Measurements from ENCODE around the gene AP3S1. TPM values are rescaled to one million over a fixed set of nuclear protein-coding genes. Genes with fewer than 3 reads are reported as not detected.
"Not testable (repeated sequence)": the region's sequence is repeated elsewhere in the genome, so short reads cannot be mapped to it uniquely, and the experiment has no call there.

AP3S1 gene
- total and polyA plus RNA-seq, 12 donors, result 30.3 to 63.0 (median 41.9) TPM

DNA sequence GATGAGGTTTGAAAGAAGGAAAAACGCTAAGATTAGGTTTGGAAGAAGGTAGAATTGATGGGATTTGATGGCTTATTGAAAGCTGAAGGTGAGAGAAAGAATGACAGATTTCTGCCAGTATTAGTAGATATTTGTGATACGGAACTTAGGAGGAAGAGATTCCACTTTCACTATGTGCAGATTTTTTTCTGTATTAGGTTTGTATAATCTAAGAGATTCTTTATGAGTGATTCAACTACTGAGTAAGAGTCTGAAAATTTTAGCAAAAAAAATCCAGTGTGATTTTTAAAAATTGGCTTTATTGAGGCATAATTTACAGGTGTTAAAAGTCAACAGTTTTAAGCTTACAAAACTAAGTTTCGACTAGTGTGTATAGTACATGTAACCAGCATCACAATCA, 54.1 kb downstream of the AP3S1 start:
- DNase-seq (no peak), ATAC-seq (no peak)
- no peaks in the 10 kb centered on the region for H3K9me3 ChIP-seq
- no peaks in the 10 kb centered on the region for H3K27me3 ChIP-seq
- no peak overlapping the region for H3K27ac ChIP-seq
- WGBS, 2 donors, result 97 to 99% methylated on average over 3 of the region's 3 CpGs
- H3K4me1 ChIP-seq, result no peaks in the 10 kb centered on the region
- no peak overlapping the region for H3K4me3 ChIP-seq
- H3K36me3 ChIP-seq, result peaks cover 0 to 36% (median 0%) of the 10 kb centered on the region in 9 donors
- TF ChIP-seq, protein P1, sequence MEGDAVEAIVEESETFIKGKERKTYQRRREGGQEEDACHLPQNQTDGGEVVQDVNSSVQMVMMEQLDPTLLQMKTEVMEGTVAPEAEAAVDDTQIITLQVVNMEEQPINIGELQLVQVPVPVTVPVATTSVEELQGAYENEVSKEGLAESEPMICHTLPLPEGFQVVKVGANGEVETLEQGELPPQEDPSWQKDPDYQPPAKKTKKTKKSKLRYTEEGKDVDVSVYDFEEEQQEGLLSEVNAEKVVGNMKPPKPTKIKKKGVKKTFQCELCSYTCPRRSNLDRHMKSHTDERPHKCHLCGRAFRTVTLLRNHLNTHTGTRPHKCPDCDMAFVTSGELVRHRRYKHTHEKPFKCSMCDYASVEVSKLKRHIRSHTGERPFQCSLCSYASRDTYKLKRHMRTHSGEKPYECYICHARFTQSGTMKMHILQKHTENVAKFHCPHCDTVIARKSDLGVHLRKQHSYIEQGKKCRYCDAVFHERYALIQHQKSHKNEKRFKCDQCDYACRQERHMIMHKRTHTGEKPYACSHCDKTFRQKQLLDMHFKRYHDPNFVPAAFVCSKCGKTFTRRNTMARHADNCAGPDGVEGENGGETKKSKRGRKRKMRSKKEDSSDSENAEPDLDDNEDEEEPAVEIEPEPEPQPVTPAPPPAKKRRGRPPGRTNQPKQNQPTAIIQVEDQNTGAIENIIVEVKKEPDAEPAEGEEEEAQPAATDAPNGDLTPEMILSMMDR (IDR thresholded peaks at IDR 0.05), result no peak
- intact Hi-C loops (cut with DNase I), result loop anchor here in 1 of 10 donors (10.0 kb wide), 1 partner anchor 169 kb away; no protein-coding TSS in a partner anchor

DNA sequence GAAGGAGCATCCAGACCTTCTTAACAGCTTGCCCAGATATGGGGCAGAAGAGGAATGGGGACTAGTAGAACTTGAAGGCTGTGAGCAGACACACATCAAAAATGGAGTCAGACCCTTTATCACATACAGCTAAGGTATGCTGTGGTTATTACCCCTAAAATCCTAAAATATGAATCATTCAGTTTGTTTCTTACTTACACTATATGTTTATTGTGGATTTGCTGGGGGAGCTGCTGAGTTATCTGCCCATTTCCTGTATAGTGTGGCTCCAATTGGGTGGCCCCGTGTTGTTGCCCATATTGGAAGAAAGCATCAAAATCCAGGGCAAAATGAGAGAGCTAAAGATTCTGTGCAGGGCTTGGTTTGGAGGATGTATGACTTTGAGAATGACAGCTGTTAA, 56.9 kb downstream of the AP3S1 start:
- Histone ChIP-seq H3K4me1 (no peaks in the 10 kb centered on the region), H3K27ac (no peak overlapping the region), H3K9me3 (no peaks in the 10 kb centered on the region), H3K4me3 (no peak overlapping the region), H3K36me3 (peaks cover 0 to 37% (median 0%) of the 10 kb centered on the region in 9 donors), H3K27me3 (no peaks in the 10 kb centered on the region)
- intact Hi-C loops (cut with DNase I), result loop anchor here in 1 of 10 donors (10.0 kb wide), 1 partner anchor 166 kb away; no protein-coding TSS in a partner anchor
- ATAC-seq (no peak), DNase-seq (no peak)
- TF ChIP-seq, protein P1 (IDR thresholded peaks at IDR 0.05), result no peak
- WGBS, 2 donors, result 96 to 100% methylated on average over 1 of the region's 1 CpG

DNA sequence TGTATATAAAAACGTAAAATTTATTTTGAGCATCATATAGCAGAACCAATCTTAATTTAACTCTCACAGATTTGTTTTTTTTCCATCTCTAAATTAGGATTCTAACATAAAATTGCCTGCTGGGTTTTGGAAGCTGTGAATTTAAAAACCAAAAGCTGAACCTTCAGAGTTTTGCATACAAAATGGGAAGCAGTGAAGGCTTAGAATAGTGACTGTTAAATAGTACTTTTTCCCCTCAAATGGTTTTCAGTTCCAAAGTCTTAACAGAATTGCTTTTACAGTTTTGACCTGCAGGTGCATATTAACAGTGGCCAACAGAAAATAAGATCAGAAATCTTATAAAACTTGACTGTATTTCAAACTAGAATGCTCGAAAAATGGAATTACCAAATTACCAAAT, 65.4 kb downstream of the AP3S1 start:
- intact Hi-C loops (cut with DNase I), result no loop called here
- Histone ChIP-seq H3K4me3 (no peak overlapping the region), H3K4me1 (no peaks in the 10 kb centered on the region), H3K36me3 (no peaks in the 10 kb centered on the region), H3K27me3 (no peaks in the 10 kb centered on the region), H3K9me3 (no peaks in the 10 kb centered on the region), H3K27ac (no peak overlapping the region)
- ATAC-seq (no peak), DNase-seq (no peak)
- TF ChIP-seq, protein P1 (IDR thresholded peaks at IDR 0.05), result no peak
- 94 to 97% methylated on average over 2 of the region's 2 CpGs for WGBS, 2 donors

DNA sequence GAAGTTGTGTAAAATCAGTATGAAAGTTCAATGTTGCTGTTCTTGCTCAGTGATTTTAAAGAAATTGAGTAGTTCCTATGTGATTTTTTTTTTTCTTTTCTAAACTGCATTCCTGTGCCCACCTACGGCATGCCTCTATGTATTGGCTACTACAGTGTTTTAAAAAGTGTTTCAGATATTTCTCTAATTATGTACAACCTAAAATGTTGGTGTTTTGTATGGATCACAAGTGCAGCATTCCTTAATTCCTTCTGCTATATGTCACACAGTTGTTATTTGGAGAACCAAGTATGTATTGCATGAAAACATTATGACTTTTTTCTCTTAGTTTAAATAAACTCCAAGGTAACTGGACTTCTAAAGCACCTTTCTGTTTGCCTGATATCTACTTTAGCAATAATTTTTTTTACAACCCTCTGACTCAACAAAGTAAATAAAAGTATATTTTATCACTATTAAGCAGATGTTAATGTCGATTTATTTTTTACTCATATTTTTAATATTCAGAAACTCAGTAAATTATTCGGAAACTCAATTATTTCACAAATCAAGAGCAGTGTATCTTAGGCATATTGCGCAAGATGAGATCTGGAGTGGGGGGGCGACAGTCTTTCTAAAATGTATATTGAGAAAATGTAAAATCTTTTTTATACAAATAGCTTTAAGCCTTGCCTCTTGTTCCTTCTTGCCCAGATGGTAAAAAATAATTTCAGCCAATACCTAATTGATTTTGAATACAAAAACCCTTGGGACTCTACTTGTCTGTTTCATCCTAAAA, 72.1 kb downstream of the AP3S1 start:
- intact Hi-C loops (cut with DNase I); H3K4me3 ChIP-seq; H3K27me3 ChIP-seq; DNase-seq; H3K27ac ChIP-seq; H3K4me1 ChIP-seq; H3K9me3 ChIP-seq; ATAC-seq: not testable (repeated sequence)
- H3K36me3 ChIP-seq, result peaks cover 0 to 17% (median 0%) of the 10 kb centered on the region in 9 donors
- WGBS, 2 donors, result 95 to 96% methylated on average over 5 of the region's 5 CpGs

DNA sequence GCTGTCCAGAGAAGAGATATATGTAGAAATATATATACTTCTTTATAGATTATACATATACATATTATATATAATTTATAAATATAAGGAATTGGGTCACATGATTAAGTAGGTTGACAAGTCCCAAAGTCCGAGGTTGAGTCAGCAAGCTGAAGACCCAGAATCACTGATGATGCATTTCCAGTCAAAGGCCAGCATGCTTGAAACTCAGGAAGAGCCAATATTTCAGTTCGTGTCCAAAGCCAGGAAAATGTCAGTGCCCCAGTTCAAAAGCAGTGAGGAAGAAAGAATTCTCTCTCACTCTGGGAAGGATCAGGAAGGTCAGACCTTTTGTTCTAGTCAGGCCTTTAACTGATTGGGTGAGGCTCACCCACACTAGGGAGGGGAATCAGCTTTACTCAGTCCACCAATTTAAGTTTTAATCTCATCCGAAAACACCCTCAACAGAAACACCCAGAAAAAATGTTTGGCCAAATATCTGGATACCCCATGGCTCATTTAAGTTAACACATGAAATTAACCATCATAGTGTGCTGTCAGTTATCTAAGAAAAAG, 78.5 kb downstream of the AP3S1 start:
- TF ChIP-seq, protein P1 (IDR thresholded peaks at IDR 0.05), result no peak
- Histone ChIP-seq H3K27ac (no peak overlapping the region), H3K27me3 (no peaks in the 10 kb centered on the region), H3K9me3 (no peaks in the 10 kb centered on the region), H3K36me3 (peaks cover 0 to 6% (median 0%) of the 10 kb centered on the region in 9 donors), H3K4me1 (peaks cover 0 to 8% (median 0%) of the 10 kb centered on the region in 9 donors), H3K4me3 (no peak overlapping the region)
- DNase-seq, result no peak
- intact Hi-C loops (cut with DNase I), result no loop called here
- ATAC-seq, result no peak
- 75 to 77% methylated on average over 3 of the region's 3 CpGs for WGBS, 2 donors

DNA sequence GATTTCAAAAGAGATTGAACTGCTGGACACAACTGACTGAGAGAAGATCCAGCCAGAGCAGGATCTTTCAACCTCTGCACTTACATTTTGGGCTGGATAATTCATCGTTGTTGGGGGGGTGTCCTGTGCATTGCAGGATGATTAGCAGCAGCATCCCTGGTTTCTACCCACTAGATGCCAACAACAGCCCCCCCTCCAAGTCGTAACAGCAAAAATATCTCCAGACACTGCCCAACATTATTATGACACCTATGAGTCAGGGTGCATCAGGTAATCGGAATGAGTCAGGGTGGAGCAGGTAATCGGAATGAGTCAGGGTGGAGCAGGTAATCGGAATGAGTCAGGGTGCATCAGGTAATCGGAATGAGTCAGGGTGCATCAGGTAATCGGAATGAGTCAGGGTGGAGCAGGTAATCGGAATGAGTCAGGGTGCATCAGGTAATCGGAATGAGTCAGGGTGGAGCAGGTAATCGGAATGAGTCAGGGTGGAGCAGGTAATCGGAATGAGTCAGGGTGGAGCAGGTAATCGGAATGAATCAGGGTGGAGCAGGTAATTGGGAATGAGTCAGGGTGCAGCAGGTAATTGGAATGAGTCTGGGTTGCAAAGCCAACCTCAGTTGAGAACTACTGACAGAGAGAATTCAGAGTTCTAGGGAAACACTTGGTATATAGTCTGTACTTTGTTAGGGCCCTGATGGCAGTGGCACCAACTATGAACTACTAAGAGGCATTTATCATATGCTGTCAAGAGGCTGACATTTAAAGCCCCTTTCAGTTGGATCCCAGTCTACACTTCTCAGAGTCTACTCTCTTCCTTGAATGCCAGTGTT, 87.1 kb downstream of the AP3S1 start:
- WGBS, 2 donors, result 97 to 98% methylated on average over 12 of the region's 12 CpGs
- H3K4me1 ChIP-seq; H3K9me3 ChIP-seq; H3K27me3 ChIP-seq; DNase-seq; ATAC-seq; H3K36me3 ChIP-seq; H3K27ac ChIP-seq; H3K4me3 ChIP-seq; intact Hi-C loops (cut with DNase I): not testable (repeated sequence)

DNA sequence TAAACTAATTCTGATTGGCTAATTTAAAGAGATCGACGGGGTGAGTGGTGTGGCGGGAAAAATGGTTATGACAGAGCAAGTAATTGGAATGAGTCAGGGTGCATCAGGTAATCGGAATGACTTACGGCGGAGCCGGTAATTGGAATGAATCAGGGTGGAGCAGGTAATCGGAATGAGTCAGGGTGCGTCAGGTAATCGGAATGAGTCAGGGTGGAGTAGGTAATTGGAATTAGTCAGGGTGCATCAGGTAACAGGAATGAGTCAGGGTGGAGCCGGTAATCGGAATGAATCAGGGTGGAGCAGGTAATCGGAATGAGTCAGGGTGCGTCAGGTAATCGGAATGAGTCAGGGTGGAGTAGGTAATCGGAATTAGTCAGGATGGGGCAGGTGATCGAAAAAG, 88.4 kb downstream of the AP3S1 start:
- H3K36me3 ChIP-seq; H3K27ac ChIP-seq; DNase-seq; ATAC-seq; H3K4me1 ChIP-seq; H3K27me3 ChIP-seq; intact Hi-C loops (cut with DNase I); H3K9me3 ChIP-seq; H3K4me3 ChIP-seq: not testable (repeated sequence)
- 92 to 97% methylated on average over 17 of the region's 17 CpGs for WGBS, 2 donors

Measured in heart right ventricle (tissue), 16 donors.